CD14-positive monocyte (primary cell): ENCODE results near the gene CHN2. TPM values are rescaled to one million over a fixed set of nuclear protein-coding genes. Genes with fewer than 3 reads are reported as not detected.

ENCODE experiments used
- DNase-seq, 3 donors: peaks; one replicate each; pipeline ENCODE4 v3.0.0-alpha.2; 2011 to 2022
- H2AFZ ChIP-seq: 2 replicates; pipeline ENCODE4 v1.6.0; 2012; ENCODE audit warnings: mild to moderate bottlenecking, low read depth, low read length, inconsistent platforms; ENCODE audit not compliant: insufficient read depth, poor library complexity, severe bottlenecking
- H3K27ac ChIP-seq, 2 donors: 1 replicate in 1 of 2; 2 replicates in 1 of 2; pipeline ENCODE4 v1.5.1; 2012 to 2013; ENCODE audit warnings: low read length in 2 of 2, control low read depth in 1 of 2, inconsistent platforms in 1 of 2, low read depth in 1 of 2, mild to moderate bottlenecking in 1 of 2
- H3K27me3 ChIP-seq, 2 donors: one replicate each; pipeline versions ENCODE4 v1.6.0 to v1.6.1; 2011 to 2013; ENCODE audit warnings: low read length in 2 of 2; ENCODE audit not compliant: control insufficient read depth in 2 of 2, insufficient read depth in 2 of 2
- H3K36me3 ChIP-seq, 2 donors: replicated peaks in 1 of 2; 1 replicate in 1 of 2; 2 replicates in 1 of 2; pipeline versions ENCODE4 v1.5.1 to v1.6.1; 2012 to 2013; ENCODE audit warnings: low read length in 2 of 2, control low read depth in 1 of 2, inconsistent platforms in 1 of 2, mild to moderate bottlenecking in 1 of 2; ENCODE audit not compliant: insufficient read depth in 2 of 2, control insufficient read depth in 1 of 2
- H3K4me1 ChIP-seq, 2 donors: 1 replicate in 1 of 2; 2 replicates in 1 of 2; pipeline versions ENCODE4 v1.5.1 to v1.6.1; 2012 to 2013; ENCODE audit warnings: low read length in 2 of 2, control low read depth in 1 of 2, inconsistent platforms in 1 of 2, mild to moderate bottlenecking in 1 of 2, moderate library complexity in 1 of 2; ENCODE audit not compliant: insufficient read depth in 2 of 2, control insufficient read depth in 1 of 2
- H3K4me2 ChIP-seq: replicated peaks from 2 replicates; pipeline ENCODE3; 2012; ENCODE audit warnings: low read length, moderate library complexity, mild to moderate bottlenecking; ENCODE audit not compliant: poor library complexity, severe bottlenecking; ENCODE audit errors: extremely low read depth
- H3K4me3 ChIP-seq, 3 experiments: fragments of 200-600 bp in 1 of 3; sonication (generic) in 1 of 3; replicated peaks in 1 of 3; 1 replicate in 2 of 3; 2 replicates in 1 of 3; pipeline ENCODE4 v1.5.1; 2011 to 2013; ENCODE audit warnings: low read length in 3 of 3, mild to moderate bottlenecking in 3 of 3, control low read depth in 2 of 3, low read depth in 2 of 3, inconsistent platforms in 1 of 3, moderate library complexity in 1 of 3
- H3K79me2 ChIP-seq: 2 replicates; pipeline ENCODE4 v1.6.0; 2012; ENCODE audit warnings: mild to moderate bottlenecking, control low read depth, inconsistent platforms, low read length, moderate library complexity; ENCODE audit not compliant: insufficient read depth
- H3K9ac ChIP-seq: 2 replicates; pipeline ENCODE4 v1.6.0; 2017; ENCODE audit warnings: low read length, mild to moderate bottlenecking; ENCODE audit not compliant: insufficient read depth, poor library complexity, severe bottlenecking
- H3K9me3 ChIP-seq, 2 donors: replicated peaks in 1 of 2; 1 replicate in 1 of 2; 2 replicates in 1 of 2; pipeline versions ENCODE4 v1.5.1 to v1.6.1; 2012 to 2013; ENCODE audit warnings: low read length in 2 of 2, control low read depth in 1 of 2; ENCODE audit not compliant: control insufficient read depth in 1 of 2, insufficient read depth in 1 of 2
- H4K20me1 ChIP-seq: 2 replicates; pipeline ENCODE4 v1.6.0; 2012; ENCODE audit warnings: mild to moderate bottlenecking, low read length, control low read depth, moderate library complexity; ENCODE audit not compliant: insufficient read depth
- H3K27ac Mint-ChIP-seq, 7 donors: one replicate each; pipeline ENCODE4 v1.8.0; 2020; ENCODE audit warnings: mild to moderate bottlenecking in 7 of 7, mixed read lengths in 7 of 7, moderate library complexity in 6 of 7, inconsistent platforms in 2 of 7
- H3K27me3 Mint-ChIP-seq, 3 donors: one replicate each; pipeline ENCODE4 v1.8.0; 2021 to 2022; ENCODE audit warnings: low read depth in 3 of 3, mild to moderate bottlenecking in 3 of 3, mixed read lengths in 3 of 3, moderate library complexity in 3 of 3, inconsistent platforms in 1 of 3
- H3K36me3 Mint-ChIP-seq, 2 donors: one replicate each; pipeline ENCODE4 v1.8.0; 2020; ENCODE audit warnings: mixed read lengths in 2 of 2, inconsistent platforms in 1 of 2, mild to moderate bottlenecking in 1 of 2
- H3K4me1 Mint-ChIP-seq: one replicate; pipeline ENCODE4 v1.8.0; 2020; ENCODE audit warnings: mild to moderate bottlenecking, mixed read lengths
- H3K4me3 Mint-ChIP-seq, 2 donors: one replicate each; pipeline ENCODE4 v1.8.0; 2020; ENCODE audit warnings: mild to moderate bottlenecking in 2 of 2, mixed read lengths in 2 of 2, moderate library complexity in 1 of 2
- H3K9me3 Mint-ChIP-seq, 7 donors: one replicate each; pipeline ENCODE4 v1.8.0; 2020 to 2022; ENCODE audit warnings: mixed read lengths in 7 of 7, mild to moderate bottlenecking in 6 of 7, moderate library complexity in 6 of 7, inconsistent platforms in 2 of 7
- CTCF ChIP-seq: fragments of 200-600 bp; IDR thresholded peaks from one replicate; pipeline ENCODE4 v1.8.0; 2022; ENCODE audit warnings: antibody characterized with exemption, mild to moderate bottlenecking
- WGBS: methylation state at CpG from one replicate; pipeline ENCODE4 v1.1.5; 2013; ENCODE audit warnings: missing lambda C conversion rate; ENCODE audit not compliant: insufficient coverage; 5-methylcytosine and 5-hydroxymethylcytosine counted together
- intact Hi-C, 2 donors: fragments of 100-400 bp; cut with micrococcal nuclease; formaldehyde crosslinking; loops; one replicate each; pipeline versions ENCODE4 v1.15.0 to v1.15.1; 2023
- polyA plus RNA-seq, 3 donors: library from polyadenylated mRNA; depleted of rRNA in 1 of 3; unstranded in 2 of 3; stranded (reverse) in 1 of 3; fragments of 300-500 nt in 2 of 3; fragments of >200 nt in 1 of 3; fragmentation: Illumina TruSeq in 2 of 3; gene quantifications; 1 replicate in 2 of 3; 2 replicates in 1 of 3; pipeline ENCODE4 v1.2.3, GENCODE V29; 2012 to 2021

CHN2 gene
- polyA plus RNA-seq, 3 donors = 26.6 to 66.5 (median 44.8) TPM

GRCh38 chr7:29464753-29465152, 270.2 kb downstream of the CHN2 start:
- DNase-seq = no peak
- WGBS = 93% methylated on average over 2 of the region's 3 CpGs
- H3K79me2 ChIP-seq = no peaks in the 10 kb centered on the region
- H3K27me3 ChIP-seq = no peaks in the 10 kb centered on the region
- Mint-ChIP-seq H3K4me3 (no peak overlapping the region), H3K27me3 (peaks cover 0 to 2% (median 0%) of the 10 kb centered on the region in 3 donors), H3K27ac (no peak overlapping the region), H3K4me1 (no peaks in the 10 kb centered on the region), H3K36me3 (peaks cover 0 to 12% of the 10 kb centered on the region in 2 donors), H3K9me3 (no peaks in the 10 kb centered on the region)
- H3K4me1 ChIP-seq = peaks cover 0 to under 1% of the 10 kb centered on the region in 2 donors
- H3K27ac ChIP-seq = no peak overlapping the region
- no peak overlapping the region for H3K9ac ChIP-seq
- no peak for TF ChIP-seq CTCF
- H4K20me1 ChIP-seq = peaks cover 11% of the 10 kb centered on the region
- no peak overlapping the region for H2AFZ ChIP-seq
- H3K9me3 ChIP-seq = no peaks in the 10 kb centered on the region
- no peak overlapping the region for H3K4me3 ChIP-seq
- intact Hi-C loops = no loop called here
- H3K36me3 ChIP-seq = no peaks in the 10 kb centered on the region
- H3K4me2 ChIP-seq = no peak overlapping the region

- Mint-ChIP-seq H3K4me3 (no peak overlapping the region), H3K4me1 (no peaks in the 10 kb centered on the region), H3K27ac (no peak overlapping the region), H3K9me3 (no peaks in the 10 kb centered on the region), H3K36me3 (peaks cover 0 to 12% of the 10 kb centered on the region in 2 donors), H3K27me3 (peaks cover 0 to 2% (median 1%) of the 10 kb centered on the region in 3 donors)
- Histone ChIP-seq H3K4me1 (peaks cover 0 to 4% of the 10 kb centered on the region in 2 donors), H4K20me1 (peaks cover 18% of the 10 kb centered on the region), H3K9ac (no peak overlapping the region), H3K9me3 (no peaks in the 10 kb centered on the region), H3K27ac (no peak overlapping the region), H3K4me3 (no peak overlapping the region), H3K36me3 (no peaks in the 10 kb centered on the region), H2AFZ (no peak overlapping the region), H3K27me3 (no peaks in the 10 kb centered on the region), H3K4me2 (no peak overlapping the region), H3K79me2 (no peaks in the 10 kb centered on the region)
- WGBS = 71% methylated on average over 2 of the region's 5 CpGs
- DNase-seq = no peak
- intact Hi-C loops = no loop called here
- no peak for TF ChIP-seq CTCF
These were observed 272.8 kb downstream of the CHN2 start for GRCh38 chr7:29467193-29467926.
